ENCODE results near the gene GOLGA3.

Gene GOLGA3

DNA sequence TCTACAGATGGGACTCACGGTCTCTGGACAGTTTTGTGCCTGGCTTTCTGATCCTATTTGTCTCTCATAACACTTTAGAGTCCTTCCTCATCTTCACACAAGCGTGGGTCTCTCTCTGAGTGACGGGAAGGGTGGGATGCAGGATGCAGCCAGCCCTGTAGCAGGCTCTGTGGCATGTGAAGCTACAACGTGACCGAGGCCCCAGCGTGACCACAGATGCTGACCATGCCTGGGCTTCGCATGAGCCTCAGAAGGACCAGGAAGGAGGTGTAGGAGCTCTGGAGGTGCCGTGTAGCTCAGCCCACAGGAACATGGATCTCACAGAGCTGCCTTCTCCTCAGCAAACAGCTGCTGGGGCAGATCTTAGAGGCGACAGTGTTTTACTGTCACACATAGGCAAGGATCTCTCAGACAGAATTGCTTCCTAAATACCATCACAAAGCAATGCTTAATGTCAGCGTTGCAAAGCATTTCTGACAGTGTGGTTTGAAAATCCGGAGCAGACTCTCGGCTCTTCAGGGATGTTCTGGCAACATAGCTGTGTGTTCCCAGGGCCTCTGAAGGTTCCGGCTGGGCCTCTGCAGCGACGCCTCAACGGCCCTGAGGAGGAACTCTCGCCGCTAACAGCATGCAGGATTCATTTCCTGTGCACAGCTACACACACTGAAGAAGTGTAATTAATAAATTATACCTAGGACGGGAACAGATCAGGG is 88.9 kb downstream of the GOLGA3 start:
- DNase-seq (ENCODE audit: insufficient read length, low spot score) (no peak), FAIRE-seq (no peak)
- TF ChIP-seq PAX5 (IDR thresholded peaks at IDR 0.05; ENCODE audit: insufficient read depth, low read length, severe bottlenecking) (no peak), TAF1 (IDR thresholded peaks at IDR 0.05; ENCODE audit: low read depth, low read length) (no peak), POLR2AphosphoS5 (IDR thresholded peaks at IDR 0.05; ENCODE audit: low read depth, low read length) (no peak), POLR2A (IDR thresholded peaks at IDR 0.05; ENCODE audit: low read depth, low read length) (no peak), POU2F2 (IDR thresholded peaks at IDR 0.05; ENCODE audit: low read depth, low read length) (no peak)

DNA sequence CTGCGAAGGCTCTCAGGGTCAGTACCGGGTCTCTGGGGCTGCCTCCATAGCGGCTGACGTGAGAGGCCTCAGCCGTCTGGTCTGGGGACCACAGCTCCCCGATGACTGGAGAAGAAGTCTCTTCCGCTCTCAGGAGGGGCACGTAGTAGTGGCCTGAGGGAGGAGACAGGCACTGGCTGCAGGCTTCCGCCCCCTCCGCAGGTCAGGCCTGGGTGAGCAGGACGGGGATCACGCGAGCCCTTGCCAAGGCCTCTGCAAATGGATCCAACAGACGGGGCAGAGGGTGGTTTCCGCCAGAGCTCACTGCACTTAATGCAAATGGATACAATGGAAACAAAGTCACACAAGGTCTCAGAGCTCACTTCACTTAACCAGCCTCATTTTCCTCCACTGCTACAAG is 91.8 kb downstream of the GOLGA3 start:
- no peak for FAIRE-seq
- TF ChIP-seq POLR2AphosphoS5 (IDR thresholded peaks at IDR 0.05; ENCODE audit: low read depth, low read length) (no peak), PAX5 (IDR thresholded peaks at IDR 0.05; ENCODE audit: insufficient read depth, low read length, severe bottlenecking) (no peak), POLR2A (IDR thresholded peaks at IDR 0.05; ENCODE audit: low read depth, low read length) (no peak)
- no peak for DNase-seq (ENCODE audit: insufficient read length, low spot score)

DNA sequence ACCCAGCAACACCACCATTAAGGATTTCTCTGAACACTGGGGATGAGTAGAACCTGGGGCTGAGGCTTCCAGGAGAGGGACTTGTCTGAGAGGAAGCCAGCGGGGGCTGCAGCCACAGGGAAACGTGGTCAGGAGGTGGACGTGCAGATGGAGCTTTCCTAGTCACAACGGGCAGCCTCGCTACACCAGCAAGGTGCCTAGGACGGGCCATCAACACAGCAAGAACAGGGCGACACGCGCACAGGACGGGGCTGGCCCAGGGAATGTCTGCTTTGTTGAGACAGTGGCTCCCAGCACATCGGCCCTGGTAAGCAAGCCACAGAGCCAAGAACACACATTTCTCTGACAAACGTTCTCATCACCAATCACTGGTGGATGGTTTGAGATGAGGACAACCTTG is 92.3 kb downstream of the GOLGA3 start:
- FAIRE-seq = no peak
- DNase-seq (ENCODE audit: insufficient read length, low spot score) = no peak
- TF ChIP-seq PAX5 (IDR thresholded peaks at IDR 0.05; ENCODE audit: insufficient read depth, low read length, severe bottlenecking) = no peak
- no peak for TF ChIP-seq POLR2AphosphoS5 (IDR thresholded peaks at IDR 0.05; ENCODE audit: low read depth, low read length)
- TF ChIP-seq TAF1 (IDR thresholded peaks at IDR 0.05; ENCODE audit: low read depth, low read length) = no peak
- no peak for TF ChIP-seq SPI1 (IDR thresholded peaks at IDR 0.05; ENCODE audit: low read depth, low read length)
- no peak for TF ChIP-seq POU2F2 (IDR thresholded peaks at IDR 0.05; ENCODE audit: low read depth, low read length)
- TF ChIP-seq POLR2A (IDR thresholded peaks at IDR 0.05; ENCODE audit: low read depth, low read length) = no peak

DNA sequence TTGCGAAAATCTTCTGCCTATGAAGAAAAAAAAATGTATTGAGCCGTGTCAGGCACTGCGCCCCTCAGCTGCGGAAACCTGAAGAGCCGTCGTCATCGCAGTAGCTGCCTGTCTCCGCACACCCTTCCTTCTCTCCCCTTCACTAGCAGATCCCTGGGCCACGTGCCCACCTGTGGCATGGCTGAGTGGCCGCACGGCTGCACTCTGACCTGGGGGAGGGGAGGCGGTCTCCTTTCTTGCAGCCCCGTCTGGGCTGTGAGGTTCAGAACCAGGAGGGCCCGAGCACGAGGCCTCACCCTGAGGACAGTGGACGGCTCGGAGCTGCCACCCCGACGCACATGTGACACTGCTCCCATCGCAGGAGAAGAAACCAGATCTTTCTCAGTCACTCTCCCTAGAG is 93.2 kb downstream of the GOLGA3 start:
- FAIRE-seq (no peak), DNase-seq (ENCODE audit: insufficient read length, low spot score) (no peak)
- TF ChIP-seq POLR2AphosphoS5 (IDR thresholded peaks at IDR 0.05; ENCODE audit: low read depth, low read length) = 0 out of 2 replicates have a peak, but pooled peaks have one; percentile 24
- no peak for TF ChIP-seq TAF1 (IDR thresholded peaks at IDR 0.05; ENCODE audit: low read depth, low read length)

DNA sequence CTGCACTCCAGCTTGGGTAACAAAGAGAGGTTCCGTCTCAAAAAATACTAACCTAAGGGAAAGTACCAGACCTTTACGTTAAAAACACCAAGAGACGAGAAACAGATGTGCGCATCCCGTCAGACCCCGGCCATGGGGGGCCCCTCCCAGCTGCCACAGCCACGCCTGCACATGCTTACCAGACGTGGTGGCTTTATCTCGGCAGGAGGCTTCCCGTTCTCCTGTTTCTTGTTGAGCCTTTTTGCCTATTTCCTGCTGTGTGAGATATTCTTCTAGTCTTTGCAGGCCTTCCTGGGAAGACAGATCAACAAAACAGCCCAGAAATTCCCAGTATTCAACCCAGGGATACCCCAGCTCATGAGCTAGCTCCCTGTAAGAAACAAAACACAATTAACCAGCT is 94.5 kb downstream of the GOLGA3 start:
- FAIRE-seq = no peak
- TF ChIP-seq POLR2AphosphoS5 (IDR thresholded peaks at IDR 0.05; ENCODE audit: low read depth, low read length) = no peak
- DNase-seq (ENCODE audit: insufficient read length, low spot score) = no peak

DNA sequence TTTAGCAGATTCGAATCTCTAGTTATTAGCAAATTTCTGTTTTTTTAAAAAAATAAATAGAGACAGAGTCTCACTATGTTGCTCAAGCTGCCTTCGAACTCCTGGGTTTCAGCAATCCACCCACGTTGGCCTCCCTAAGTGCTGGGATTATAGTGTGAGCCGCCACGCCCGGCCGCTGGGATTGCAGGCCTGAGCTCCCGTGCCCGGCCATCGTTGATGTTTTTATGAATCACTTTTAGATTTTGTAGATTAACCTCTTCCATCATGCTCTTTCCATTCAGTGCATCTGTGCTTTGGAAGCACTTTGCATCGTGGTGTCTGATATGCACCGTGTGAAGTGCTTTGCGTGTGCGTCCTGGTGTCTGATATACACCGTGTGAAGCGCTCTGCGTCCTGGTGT is 97.1 kb downstream of the GOLGA3 start:
- FAIRE-seq (no peak), DNase-seq (ENCODE audit: insufficient read length, low spot score) (no peak)
- TF ChIP-seq POU2F2 (IDR thresholded peaks at IDR 0.05; ENCODE audit: low read depth, low read length) = no peak
- no peak for TF ChIP-seq SPI1 (IDR thresholded peaks at IDR 0.05; ENCODE audit: low read depth, low read length)
- no peak for TF ChIP-seq PAX5 (IDR thresholded peaks at IDR 0.05; ENCODE audit: insufficient read depth, low read length, severe bottlenecking)
- no peak for TF ChIP-seq POLR2AphosphoS5 (IDR thresholded peaks at IDR 0.05; ENCODE audit: low read depth, low read length)
- no peak for TF ChIP-seq TAF1 (IDR thresholded peaks at IDR 0.05; ENCODE audit: low read depth, low read length)
- no peak for TF ChIP-seq POLR2A (IDR thresholded peaks at IDR 0.05; ENCODE audit: low read depth, low read length)

DNA sequence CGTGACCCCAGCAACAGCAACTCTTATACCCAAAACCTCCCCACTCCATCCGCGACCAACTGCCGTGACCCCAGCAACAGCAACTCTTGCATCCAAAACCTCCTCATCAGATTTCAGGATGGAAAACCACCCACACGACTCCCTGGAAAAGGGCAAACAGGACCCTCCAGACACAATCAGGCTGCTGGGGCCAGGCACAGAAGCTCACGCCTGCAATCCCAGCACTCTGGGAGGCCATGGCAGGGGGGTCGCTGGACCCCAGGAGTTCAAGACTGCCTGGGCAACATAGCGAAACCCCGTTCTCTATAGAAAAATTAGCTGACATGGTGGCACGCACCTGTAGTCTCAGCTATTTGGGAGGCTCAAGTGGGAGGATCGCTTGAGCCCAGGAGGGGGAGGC is 98.3 kb downstream of the GOLGA3 start:
- DNase-seq (ENCODE audit: insufficient read length, low spot score) = no peak
- no peak for FAIRE-seq
- TF ChIP-seq PAX5 (IDR thresholded peaks at IDR 0.05; ENCODE audit: insufficient read depth, low read length, severe bottlenecking) (no peak), POU2F2 (IDR thresholded peaks at IDR 0.05; ENCODE audit: low read depth, low read length) (no peak), POLR2AphosphoS5 (IDR thresholded peaks at IDR 0.05; ENCODE audit: low read depth, low read length) (no peak), TAF1 (IDR thresholded peaks at IDR 0.05; ENCODE audit: low read depth, low read length) (no peak), POLR2A (IDR thresholded peaks at IDR 0.05; ENCODE audit: low read depth, low read length) (no peak), SPI1 (IDR thresholded peaks at IDR 0.05; ENCODE audit: low read depth, low read length) (no peak)

DNA sequence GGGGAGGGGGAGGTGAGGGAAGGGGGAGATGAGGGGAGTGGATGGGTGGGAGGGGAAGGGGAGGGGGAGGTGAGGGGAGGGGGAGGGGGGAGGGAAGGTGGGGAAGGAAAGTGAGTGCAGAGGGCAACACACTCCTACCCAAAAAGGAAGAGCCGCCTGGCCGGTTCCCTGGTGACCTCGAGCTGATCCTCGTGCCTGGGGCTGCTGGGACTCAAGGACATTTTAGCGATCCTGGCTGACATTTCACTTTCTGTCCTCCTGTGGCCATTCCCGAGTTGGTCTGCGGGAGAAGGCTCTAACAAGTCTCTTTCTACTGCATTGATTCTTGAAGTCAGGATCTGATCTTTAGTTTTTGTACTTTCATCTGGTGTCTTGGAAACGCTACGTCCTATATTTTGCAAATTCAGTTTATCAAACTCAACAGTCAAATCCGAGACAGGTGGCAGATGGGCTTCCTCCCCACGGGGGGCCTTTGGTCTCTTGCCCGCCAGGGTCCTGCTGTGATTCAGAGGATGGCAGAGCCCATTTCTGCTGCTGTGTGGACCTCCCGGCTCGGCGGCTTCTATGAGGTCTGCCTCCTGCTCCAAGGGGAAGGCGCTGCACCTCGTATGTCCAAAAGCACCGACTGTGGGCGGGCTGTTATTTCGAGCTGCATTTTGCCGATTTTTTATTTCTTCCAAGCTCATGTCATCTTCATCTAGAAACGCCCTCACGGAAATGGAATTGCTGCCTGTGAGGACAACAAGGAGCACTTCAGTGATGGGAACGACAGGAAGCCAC is 98.9 kb downstream of the GOLGA3 start:
- FAIRE-seq (no peak), DNase-seq (ENCODE audit: insufficient read length, low spot score) (no peak)
- TF ChIP-seq POU2F2 (IDR thresholded peaks at IDR 0.05; ENCODE audit: low read depth, low read length) (no peak), SPI1 (IDR thresholded peaks at IDR 0.05; ENCODE audit: low read depth, low read length) (no peak), PAX5 (IDR thresholded peaks at IDR 0.05; ENCODE audit: insufficient read depth, low read length, severe bottlenecking) (no peak), POLR2AphosphoS5 (IDR thresholded peaks at IDR 0.05; ENCODE audit: low read depth, low read length) (no peak), POLR2A (IDR thresholded peaks at IDR 0.05; ENCODE audit: low read depth, low read length) (no peak), TAF1 (IDR thresholded peaks at IDR 0.05; ENCODE audit: low read depth, low read length) (no peak)

DNA sequence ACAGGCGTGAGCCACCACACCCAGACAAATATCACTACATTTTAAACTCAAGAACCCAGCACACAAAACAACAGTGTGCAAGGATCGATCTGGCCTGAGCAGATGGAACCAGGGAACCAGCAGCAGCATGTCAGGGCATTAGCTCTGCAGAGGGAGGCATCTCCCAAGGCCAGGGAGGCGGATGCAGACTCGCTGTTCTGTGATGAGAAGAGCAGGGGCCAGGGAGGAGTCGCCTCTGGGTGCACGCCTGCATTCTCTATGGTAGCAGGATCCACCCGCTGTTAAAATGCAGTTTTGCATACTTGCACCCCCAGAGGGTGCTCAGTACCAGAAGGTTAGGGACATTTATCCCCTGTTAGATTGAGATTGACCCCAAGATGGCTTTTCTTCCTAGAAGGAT is 100.2 kb downstream of the GOLGA3 start:
- DNase-seq (ENCODE audit: insufficient read length, low spot score) (no peak), FAIRE-seq (no peak)
- TF ChIP-seq POU2F2 (IDR thresholded peaks at IDR 0.05; ENCODE audit: low read depth, low read length) (no peak), TAF1 (IDR thresholded peaks at IDR 0.05; ENCODE audit: low read depth, low read length) (no peak), SPI1 (IDR thresholded peaks at IDR 0.05; ENCODE audit: low read depth, low read length) (no peak), PAX5 (IDR thresholded peaks at IDR 0.05; ENCODE audit: insufficient read depth, low read length, severe bottlenecking) (no peak), POLR2AphosphoS5 (IDR thresholded peaks at IDR 0.05; ENCODE audit: low read depth, low read length) (no peak), POLR2A (IDR thresholded peaks at IDR 0.05; ENCODE audit: low read depth, low read length) (no peak)

All from GM12891 (cell line).